ENCODE results near the gene AHCYL1. TPM values are rescaled to one million over a fixed set of nuclear protein-coding genes. Genes with fewer than 3 reads are reported as not detected.

The AHCYL1 gene
- total RNA-seq, 1 experiment from 2014 or later: 89.0 TPM

GRCh38 chr1:110067893-110068645 is 83.5 kb downstream of the AHCYL1 start:
- H3K27ac Mint-ChIP-seq: no peak overlapping the region
- H3K23me2 ChIP-seq (ENCODE audit: insufficient read length, low read depth, low read length, poor library complexity, severe bottlenecking): peaks cover 7% of the 10 kb centered on the region
- no peaks in the 10 kb centered on the region; the same call in 1 of the 2 replicates for H3K4me1 ChIP-seq (ENCODE audit: insufficient read depth, low read length)
- H3K4me3 Mint-ChIP-seq: peak overlapping the region; percentile 48 to 75
- H2BK15ac ChIP-seq (ENCODE audit: low read depth, low read length): no peak overlapping the region
- TF ChIP-seq CTCF (conservative IDR thresholded peaks at IDR 0.05): no peak; the same call in 2 of the 3 replicates
- no peak overlapping the region for H2BK5ac ChIP-seq (ENCODE audit: insufficient read length, low read length)
- no peak overlapping the region for H2BK20ac ChIP-seq (ENCODE audit: low read depth, low read length, poor library complexity, severe bottlenecking)
- peak; percentile 68 for DNase-seq
- H2AK5ac ChIP-seq (ENCODE audit: insufficient read length, low read length): no peak overlapping the region
- no peak overlapping the region for H2AFZ ChIP-seq (ENCODE audit: low read length)
- H4K5ac ChIP-seq (ENCODE audit: insufficient read length, low read depth, low read length): no peak overlapping the region
- H3K18ac ChIP-seq (ENCODE audit: insufficient read length, low read depth, low read length): no peak overlapping the region
- peaks cover 4% of the 10 kb centered on the region for H4K20me1 ChIP-seq (ENCODE audit: control insufficient read depth, insufficient read depth, insufficient read length)
- no peak overlapping the region for H3K14ac ChIP-seq (ENCODE audit: insufficient read depth, low read length)
- H3K4ac ChIP-seq (ENCODE audit: low read depth, low read length): no peak overlapping the region
- peaks cover 0 to 3% of the 10 kb centered on the region in 2 experiments; a peak in 2 of 5 replicates for H3K9me3 Mint-ChIP-seq
- H3K79me2 ChIP-seq (ENCODE audit: insufficient read depth, low read length): no peaks in the 10 kb centered on the region
- no peaks in the 10 kb centered on the region for H3K9me3 ChIP-seq (ENCODE audit: control insufficient read depth, low read depth, low read length)
- peaks cover 92% of the 10 kb centered on the region for H3K27me3 Mint-ChIP-seq (ENCODE audit: low read depth)
- H4K91ac ChIP-seq (ENCODE audit: insufficient read length, low read depth, low read length): no peak overlapping the region
- no peaks in the 10 kb centered on the region; a peak in 1 of 7 replicates for H3K36me3 Mint-ChIP-seq (ENCODE audit: insufficient read depth in 1 of 3, low read depth in 3 of 3)
- no peak overlapping the region for H2BK12ac ChIP-seq (ENCODE audit: insufficient read length, low read depth, low read length)
- H3K56ac ChIP-seq (ENCODE audit: insufficient read length, low read depth, low read length): no peak overlapping the region
- peak overlapping the region; percentile 26 for H3K4me2 ChIP-seq (ENCODE audit: insufficient read depth, insufficient read length, low read length)
- no CpG with 5 or more reads among the region's 68 CpGs for WGBS (ENCODE audit: extremely low coverage, insufficient read length, low lambda C conversion rate)
- peaks cover 10 to 18% of the 10 kb centered on the region in 2 experiments for H3K4me1 Mint-ChIP-seq
- H3K9ac ChIP-seq (ENCODE audit: extremely low read depth, insufficient read length, low read length): no peak overlapping the region
- no peak overlapping the region for H2BK120ac ChIP-seq (ENCODE audit: low read depth, low read length, poor library complexity, severe bottlenecking)
- H3K27me3 ChIP-seq (ENCODE audit: insufficient read depth, low read length): peaks cover 68% of the 10 kb centered on the region
- no peaks in the 10 kb centered on the region for H3K79me1 ChIP-seq (ENCODE audit: insufficient read depth, low read depth, low read length, poor library complexity, severe bottlenecking)
- no peak overlapping the region for H3K27ac ChIP-seq (ENCODE audit: insufficient read length, low read depth, low read length)
- H3K23ac ChIP-seq (ENCODE audit: insufficient read length, low read depth, low read length): no peak overlapping the region
- no peak overlapping the region for H3T11ph ChIP-seq (ENCODE audit: low read length)
- H4K8ac ChIP-seq (replicated peaks; ENCODE audit: insufficient read length, low read depth, low read length): no peak overlapping the region

Data from H9 (cell line).